SKM-1 (cell line): Measurements from ENCODE around the gene QTRT2.

Source experiments
- DNase-seq: peaks from one replicate; lab custom pipeline; 2025; ENCODE audit not compliant: unreplicated experiment; lab: John Stamatoyannopoulos, UW

Gene QTRT2

GRCh38 chr3:114119776-114120175 lies 63.2 kb downstream of the QTRT2 start:
- DNase-seq, result no peak

- no peak for DNase-seq
These were observed 63.7 kb downstream of the QTRT2 start for GRCh38 chr3:114120211-114120610.

DNA sequence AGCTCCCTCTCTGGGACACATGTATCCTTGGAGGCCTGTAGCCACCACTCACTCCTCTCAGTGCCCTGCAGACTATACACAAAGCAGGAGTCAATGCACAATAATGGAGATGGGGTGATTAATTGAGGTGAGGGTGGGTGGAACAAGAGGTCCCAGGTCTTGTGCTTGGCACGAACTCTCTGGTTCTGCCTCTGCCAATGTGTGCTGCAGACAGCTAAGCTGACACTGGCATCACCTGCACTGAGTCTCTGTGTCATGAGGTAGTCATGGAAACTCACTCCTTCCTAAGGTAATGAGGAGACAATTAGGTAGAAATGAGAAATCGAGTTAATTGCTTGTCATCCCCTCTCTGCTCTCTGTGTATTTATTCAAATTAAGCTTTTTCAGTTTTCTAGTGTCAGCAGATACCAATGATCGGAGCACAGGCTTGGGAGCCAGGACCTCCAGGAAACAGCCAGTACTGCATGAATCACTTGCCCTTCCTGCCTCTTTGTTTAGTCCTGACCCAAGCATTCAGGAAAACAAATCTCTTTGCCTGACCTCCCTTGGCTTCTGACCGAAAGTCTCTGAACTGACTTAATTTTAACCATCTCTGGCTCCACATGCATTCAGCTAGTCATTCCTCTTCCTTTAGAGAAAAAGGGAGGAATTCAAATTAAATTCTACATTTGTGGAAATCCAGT lies 65.6 kb downstream of the QTRT2 start:
- no peak for DNase-seq

DNA sequence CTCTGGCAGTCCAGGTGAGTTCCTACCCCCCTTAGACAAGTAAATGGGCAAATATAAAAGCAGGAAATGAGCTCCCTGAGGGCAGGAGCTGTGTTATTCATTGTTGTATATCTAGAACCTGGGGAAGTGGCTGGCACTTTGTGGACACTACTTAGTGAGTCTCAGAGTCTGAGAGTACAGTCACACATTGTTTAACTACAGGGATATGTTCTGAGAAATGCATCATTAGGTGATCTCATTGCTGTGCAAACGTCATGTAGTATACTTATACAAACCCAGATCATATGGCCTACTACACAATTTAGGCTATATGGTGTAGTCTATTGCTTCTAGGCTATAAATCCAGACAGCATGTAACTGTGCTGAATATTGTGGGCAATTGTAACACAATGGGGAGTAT lies 69.9 kb downstream of the QTRT2 start:
- DNase-seq, result no peak

GRCh38 chr3:114127517-114127916 lies 71.0 kb downstream of the QTRT2 start:
- no peak for DNase-seq

GRCh38 chr3:114128231-114128630 lies 71.7 kb downstream of the QTRT2 start:
- DNase-seq, result no peak

DNA sequence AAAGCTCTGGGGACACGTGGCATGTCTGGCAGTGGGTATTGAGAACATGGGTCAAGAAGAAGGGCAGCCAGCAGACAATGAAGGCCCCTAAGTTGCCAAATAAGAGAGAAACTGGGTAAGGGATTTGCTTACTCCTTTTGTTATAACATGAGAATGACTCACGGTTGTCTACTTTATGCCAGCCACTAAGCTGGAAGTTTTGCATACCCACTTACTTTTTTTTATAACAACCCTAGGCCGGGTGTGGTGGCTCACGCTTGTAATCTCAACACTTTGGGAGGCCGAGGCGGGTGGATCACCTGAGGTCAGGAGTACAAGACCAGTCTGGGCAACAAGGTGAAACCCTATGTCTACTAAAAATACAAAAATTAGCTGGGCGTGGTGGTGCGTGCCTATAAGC lies 72.3 kb downstream of the QTRT2 start:
- DNase-seq, result no peak

DNA sequence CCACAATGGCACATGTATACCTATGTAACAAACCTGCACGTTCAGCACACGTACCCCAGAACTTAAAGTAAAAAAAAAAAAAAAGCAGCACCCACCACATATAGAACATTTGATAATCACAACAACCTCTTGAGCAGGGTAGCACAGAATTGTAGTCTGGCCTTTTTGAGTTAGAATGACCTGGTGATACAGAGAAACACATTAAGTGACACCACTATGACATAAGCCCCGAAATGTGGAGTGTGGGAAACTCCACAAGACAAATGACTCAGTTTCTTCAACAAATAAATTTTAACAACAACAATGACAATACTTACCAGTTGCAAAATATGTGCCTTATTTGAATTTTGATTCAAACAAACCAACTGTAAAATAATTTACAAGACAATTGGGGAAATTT lies 76.0 kb downstream of the QTRT2 start:
- no peak for DNase-seq

- no peak for DNase-seq
These were observed 77.4 kb downstream of the QTRT2 start for GRCh38 chr3:114133947-114134346.
